ENCODE results near the gene ZCCHC24.
A peak's percentile ranks its signal among the peaks of the same experiment; 100 is the strongest.

Gene ZCCHC24

GRCh38 chr10:79351332-79351731 lies 94.1 kb downstream of the ZCCHC24 start:
- no peak overlapping the region for H2AFZ ChIP-seq (ENCODE audit: low read depth, low read length)
- no peaks in the 10 kb centered on the region for H3K27me3 ChIP-seq (ENCODE audit: insufficient read depth, low read length)
- peaks cover 8% of the 10 kb centered on the region for H3K9me3 ChIP-seq (ENCODE audit: low read length)
- no peak overlapping the region for H3K4me3 ChIP-seq (ENCODE audit: low read length)
- peaks cover 16% of the 10 kb centered on the region for H3K4me1 ChIP-seq (ENCODE audit: insufficient read depth, low read length)
- peaks cover 65% of the 10 kb centered on the region for H3K36me3 ChIP-seq (ENCODE audit: insufficient read depth, low read length)

GRCh38 chr10:79350407-79351154 lies 94.8 kb downstream of the ZCCHC24 start:
- peaks cover 65% of the 10 kb centered on the region for H3K36me3 ChIP-seq (ENCODE audit: insufficient read depth, low read length)

GRCh38 chr10:79349766-79350406 lies 95.5 kb downstream of the ZCCHC24 start:
- no peaks in the 10 kb centered on the region for H3K27me3 ChIP-seq (ENCODE audit: insufficient read depth, low read length)
- peaks cover 18% of the 10 kb centered on the region for H3K4me1 ChIP-seq (ENCODE audit: insufficient read depth, low read length)
- H3K9me3 ChIP-seq (ENCODE audit: low read length) = peaks cover 8% of the 10 kb centered on the region
- H3K36me3 ChIP-seq (ENCODE audit: insufficient read depth, low read length) = peaks cover 60% of the 10 kb centered on the region
- no peak overlapping the region for H2AFZ ChIP-seq (ENCODE audit: low read depth, low read length)
- H3K4me3 ChIP-seq (ENCODE audit: low read length) = no peak overlapping the region

More at GRCh38 chr10:79350407-79351154, 94.8 kb downstream of the ZCCHC24 start:
- H3K4me3 ChIP-seq (ENCODE audit: low read length) = no peak overlapping the region
- H3K9me3 ChIP-seq (ENCODE audit: low read length) = peaks cover 8% of the 10 kb centered on the region
- H3K27me3 ChIP-seq (ENCODE audit: insufficient read depth, low read length) = no peaks in the 10 kb centered on the region
- H2AFZ ChIP-seq (ENCODE audit: low read depth, low read length) = no peak overlapping the region
- peaks cover 18% of the 10 kb centered on the region for H3K4me1 ChIP-seq (ENCODE audit: insufficient read depth, low read length)

- H3K4me1 ChIP-seq (ENCODE audit: insufficient read depth, low read length) = peaks cover 18% of the 10 kb centered on the region
- H3K4me3 ChIP-seq (ENCODE audit: low read length) = no peak overlapping the region
- peaks cover 8% of the 10 kb centered on the region for H3K9me3 ChIP-seq (ENCODE audit: low read length)
- H2AFZ ChIP-seq (ENCODE audit: low read depth, low read length) = no peak overlapping the region
- peaks cover 52% of the 10 kb centered on the region for H3K36me3 ChIP-seq (ENCODE audit: insufficient read depth, low read length)
- no peaks in the 10 kb centered on the region for H3K27me3 ChIP-seq (ENCODE audit: insufficient read depth, low read length)
These were observed 96.3 kb downstream of the ZCCHC24 start for GRCh38 chr10:79349072-79349491.

- peaks cover 47% of the 10 kb centered on the region for H3K36me3 ChIP-seq (ENCODE audit: insufficient read depth, low read length)
- H3K27me3 ChIP-seq (ENCODE audit: insufficient read depth, low read length) = no peaks in the 10 kb centered on the region
- H2AFZ ChIP-seq (ENCODE audit: low read depth, low read length) = no peak overlapping the region
- H3K4me3 ChIP-seq (ENCODE audit: low read length) = peak overlapping the region; percentile 72
- peaks cover 4% of the 10 kb centered on the region for H3K9me3 ChIP-seq (ENCODE audit: low read length)
- H3K4me1 ChIP-seq (ENCODE audit: insufficient read depth, low read length) = peaks cover 18% of the 10 kb centered on the region
These were observed 96.8 kb downstream of the ZCCHC24 start for GRCh38 chr10:79348640-79348988.

GRCh38 chr10:79347894-79348639 lies 97.4 kb downstream of the ZCCHC24 start:
- peaks cover 2% of the 10 kb centered on the region for H3K9me3 ChIP-seq (ENCODE audit: low read length)
- no peaks in the 10 kb centered on the region for H3K27me3 ChIP-seq (ENCODE audit: insufficient read depth, low read length)
- H3K4me3 ChIP-seq (ENCODE audit: low read length) = peak overlapping the region; percentile 72
- peaks cover 18% of the 10 kb centered on the region for H3K4me1 ChIP-seq (ENCODE audit: insufficient read depth, low read length)
- peaks cover 42% of the 10 kb centered on the region for H3K36me3 ChIP-seq (ENCODE audit: insufficient read depth, low read length)
- peak overlapping the region; percentile 80 for H2AFZ ChIP-seq (ENCODE audit: low read depth, low read length)

GRCh38 chr10:79347226-79347893 lies 98.1 kb downstream of the ZCCHC24 start, which contains the start of gene PPIF:
PPIF (plus strand) TSS chr10:79347469; CDS start chr10:79347549, 80 bp downstream.
- no peaks in the 10 kb centered on the region for H3K27me3 ChIP-seq (ENCODE audit: insufficient read depth, low read length)
- peak within 1 kb of the TSS; percentile 72 for H3K4me3 ChIP-seq (ENCODE audit: low read length)
- no peaks in the 10 kb centered on the region for H3K9me3 ChIP-seq (ENCODE audit: low read length)
- peak within 1 kb of the TSS; percentile 80 for H2AFZ ChIP-seq (ENCODE audit: low read depth, low read length)
- H3K4me1 ChIP-seq (ENCODE audit: insufficient read depth, low read length) = peaks cover 18% of the 10 kb centered on the region
- H3K36me3 ChIP-seq (ENCODE audit: insufficient read depth, low read length) = peaks cover 35% of the 10 kb centered on the region

- H3K4me3 ChIP-seq (ENCODE audit: low read length) = peak overlapping the region; percentile 72
- peak overlapping the region; percentile 43 for H2AFZ ChIP-seq (ENCODE audit: low read depth, low read length)
- peaks cover 18% of the 10 kb centered on the region for H3K4me1 ChIP-seq (ENCODE audit: insufficient read depth, low read length)
- H3K9me3 ChIP-seq (ENCODE audit: low read length) = no peaks in the 10 kb centered on the region
- H3K27me3 ChIP-seq (ENCODE audit: insufficient read depth, low read length) = no peaks in the 10 kb centered on the region
- peaks cover 27% of the 10 kb centered on the region for H3K36me3 ChIP-seq (ENCODE audit: insufficient read depth, low read length)
These were observed 98.8 kb downstream of the ZCCHC24 start for GRCh38 chr10:79346388-79347225.

- Histone ChIP-seq H3K4me3 (ENCODE audit: low read length) (no peak overlapping the region), H2AFZ (ENCODE audit: low read depth, low read length) (no peak overlapping the region), H3K36me3 (ENCODE audit: insufficient read depth, low read length) (peaks cover 21% of the 10 kb centered on the region), H3K4me1 (ENCODE audit: insufficient read depth, low read length) (peaks cover 18% of the 10 kb centered on the region), H3K9me3 (ENCODE audit: low read length) (no peaks in the 10 kb centered on the region), H3K27me3 (ENCODE audit: insufficient read depth, low read length) (no peaks in the 10 kb centered on the region)
These were observed 99.4 kb downstream of the ZCCHC24 start for GRCh38 chr10:79346012-79346340.

- H3K9me3 ChIP-seq (ENCODE audit: low read length) = no peaks in the 10 kb centered on the region
- peaks cover 16% of the 10 kb centered on the region for H3K36me3 ChIP-seq (ENCODE audit: insufficient read depth, low read length)
- H3K27me3 ChIP-seq (ENCODE audit: insufficient read depth, low read length) = no peaks in the 10 kb centered on the region
- no peak overlapping the region for H3K4me3 ChIP-seq (ENCODE audit: low read length)
- peaks cover 18% of the 10 kb centered on the region for H3K4me1 ChIP-seq (ENCODE audit: insufficient read depth, low read length)
- no peak overlapping the region for H2AFZ ChIP-seq (ENCODE audit: low read depth, low read length)
These were observed 100.0 kb downstream of the ZCCHC24 start for GRCh38 chr10:79345241-79346011.

- Histone ChIP-seq H3K4me1 (ENCODE audit: insufficient read depth, low read length) (peaks cover 18% of the 10 kb centered on the region), H3K36me3 (ENCODE audit: insufficient read depth, low read length) (peaks cover 8% of the 10 kb centered on the region), H2AFZ (ENCODE audit: low read depth, low read length) (no peak overlapping the region), H3K27me3 (ENCODE audit: insufficient read depth, low read length) (no peaks in the 10 kb centered on the region), H3K9me3 (ENCODE audit: low read length) (no peaks in the 10 kb centered on the region), H3K4me3 (ENCODE audit: low read length) (no peak overlapping the region)
These were observed 100.8 kb downstream of the ZCCHC24 start for GRCh38 chr10:79344502-79345195.

Data from neuron (in vitro differentiated cells).